HG03196 (cell line): ENCODE measurements around the gene ADAMTS16.

Experiments
- ATAC-seq: cut with Tn5 transposase; IDR thresholded peaks from one replicate; pipeline ENCODE4 v1.9.1; 2021; ENCODE audit not compliant: unreplicated experiment

ADAMTS16 gene

DNA sequence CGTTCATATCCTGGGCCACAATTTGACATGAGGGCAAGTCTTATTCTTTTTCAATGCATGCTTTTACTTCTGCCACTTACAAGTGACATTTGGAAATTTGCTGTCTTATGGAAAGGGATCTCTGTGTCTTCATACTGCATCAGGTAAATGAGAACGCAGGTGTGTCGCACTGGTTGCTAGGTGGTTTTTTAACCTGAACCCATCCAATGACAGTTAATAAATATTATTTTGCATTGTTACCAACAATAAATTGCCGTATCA is 1.1 kb downstream of the ADAMTS16 start:
- no peak for ATAC-seq

GRCh38 chr5:5141625-5142525 is 1.7 kb downstream of the ADAMTS16 start:
- ATAC-seq: no peak

DNA sequence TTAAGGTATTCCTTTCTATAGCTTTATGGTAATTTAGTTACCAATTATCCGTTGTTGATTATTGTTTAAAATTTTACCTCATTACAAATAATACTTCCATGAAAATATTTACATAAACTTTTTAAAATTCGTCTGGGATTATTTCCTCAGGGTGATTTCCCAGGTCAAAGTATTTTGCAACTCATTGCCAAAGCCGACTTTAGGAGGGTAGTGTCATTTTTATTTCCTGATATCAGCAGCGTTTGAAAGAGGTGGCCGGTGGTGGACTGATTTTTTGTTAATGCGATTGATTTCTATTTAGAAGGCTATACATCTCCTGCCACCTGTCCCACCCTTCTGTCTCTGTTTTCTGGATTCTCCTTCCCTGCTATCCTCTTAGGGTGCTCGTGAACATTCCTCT is 4.3 kb downstream of the ADAMTS16 start:
- no peak for ATAC-seq

GRCh38 chr5:5145651-5146529 is 5.8 kb downstream of the ADAMTS16 start:
- no peak for ATAC-seq

- no peak for ATAC-seq
Measured at GRCh38 chr5:5146530-5147160, 6.5 kb downstream of the ADAMTS16 start.

DNA sequence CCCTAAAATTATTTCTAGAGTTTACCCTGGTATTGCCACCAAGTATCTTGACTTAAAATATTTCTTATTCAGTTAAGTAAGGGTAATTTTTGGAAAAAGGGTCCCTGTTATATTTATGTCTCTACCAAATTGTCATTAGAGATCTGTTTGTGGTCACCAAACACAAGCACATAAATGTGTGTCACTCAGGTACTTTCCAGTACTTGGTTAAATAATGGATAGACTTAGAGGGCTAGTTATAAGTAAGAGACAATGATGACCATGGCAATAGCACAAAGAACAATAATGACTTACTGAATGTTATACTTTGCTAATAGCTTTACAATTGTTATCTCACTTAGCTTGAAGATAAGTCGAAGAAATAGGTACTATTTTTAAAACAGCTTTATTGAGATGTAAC is 9.0 kb downstream of the ADAMTS16 start:
- no peak for ATAC-seq

- ATAC-seq: no peak
Measured at GRCh38 chr5:5150667-5151066, 10.5 kb downstream of the ADAMTS16 start.

DNA sequence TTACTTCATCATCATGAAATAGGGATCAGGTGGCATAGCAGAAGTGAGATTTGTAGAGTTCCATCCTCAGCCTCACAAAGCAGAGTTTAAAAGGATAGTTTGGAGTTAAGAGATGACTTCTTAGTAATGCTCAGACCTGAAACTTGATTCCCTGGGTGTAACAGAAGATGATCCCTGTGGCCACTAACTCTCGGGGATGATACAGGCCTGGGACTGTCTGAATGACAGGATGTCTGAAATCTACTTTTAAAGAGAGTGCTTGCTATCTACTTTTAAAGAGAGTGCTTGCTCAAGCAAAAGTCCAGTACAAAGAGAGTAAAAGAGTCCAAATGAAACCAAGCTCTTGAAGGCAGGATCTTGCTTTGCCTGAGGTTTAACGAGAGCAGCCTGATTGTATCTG is 14.6 kb downstream of the ADAMTS16 start:
- no peak for ATAC-seq

- no peak for ATAC-seq
Measured at GRCh38 chr5:5155617-5156016, 15.5 kb downstream of the ADAMTS16 start.

- ATAC-seq: no peak
Measured at GRCh38 chr5:5156471-5157082, 16.4 kb downstream of the ADAMTS16 start.

GRCh38 chr5:5158472-5158895 is 18.4 kb downstream of the ADAMTS16 start:
- no peak for ATAC-seq

DNA sequence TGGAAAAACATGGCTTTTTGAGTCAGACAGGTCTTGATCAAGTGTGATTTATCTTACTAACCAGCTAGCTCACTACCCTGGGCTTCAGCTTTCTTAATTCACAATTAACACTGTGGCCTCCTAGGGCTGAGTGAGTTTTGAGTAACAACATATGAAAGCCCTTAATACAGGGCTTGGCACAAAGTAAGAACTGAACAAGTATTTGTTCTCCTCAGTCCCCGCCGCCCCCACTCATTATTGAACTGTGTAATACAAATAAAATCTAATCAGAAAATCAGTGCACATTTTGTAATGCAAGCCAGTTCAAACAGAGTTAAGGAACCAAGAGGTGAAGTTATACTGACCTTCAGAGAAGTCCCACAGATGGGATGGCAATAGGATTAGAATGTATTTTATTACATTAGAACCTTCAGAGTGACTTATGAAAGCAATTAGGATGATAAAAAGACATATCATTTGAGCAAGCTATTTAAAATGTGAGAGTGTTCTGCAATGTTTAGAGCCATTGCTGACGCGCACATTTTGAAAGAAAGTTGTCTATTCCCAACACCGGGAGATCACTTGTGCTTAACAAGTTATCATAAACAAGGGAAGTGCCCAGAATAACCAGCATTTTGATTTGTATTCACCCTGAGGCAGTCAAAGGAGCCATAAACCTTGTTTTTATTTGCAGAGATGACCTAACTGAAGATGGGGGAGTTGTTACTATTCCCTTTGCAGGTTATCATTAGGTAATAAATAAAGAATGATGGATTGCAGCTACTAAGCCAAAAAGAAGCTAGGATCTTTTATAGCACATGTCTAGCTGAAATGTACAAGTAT is 19.4 kb downstream of the ADAMTS16 start:
- no peak for ATAC-seq

DNA sequence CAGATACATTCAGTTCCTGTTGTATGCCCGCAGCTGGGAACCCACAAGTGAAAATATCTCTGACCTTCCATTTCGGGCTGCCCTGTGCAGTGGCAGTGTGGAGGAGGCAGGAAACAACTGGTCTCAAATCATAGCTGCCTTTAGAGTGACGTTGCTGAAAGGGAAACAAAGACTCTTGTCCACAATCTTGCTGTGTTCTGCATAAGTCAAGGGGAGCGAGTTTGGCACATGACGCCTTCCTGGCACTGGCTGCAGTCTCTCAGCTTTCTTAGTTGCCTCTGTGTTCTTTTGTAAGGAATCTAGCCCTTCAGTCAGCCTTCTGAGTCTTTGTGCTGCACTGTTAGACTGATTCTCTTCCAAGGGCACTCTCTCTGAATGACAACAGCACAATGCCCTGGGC is 24.0 kb downstream of the ADAMTS16 start:
- no peak for ATAC-seq

DNA sequence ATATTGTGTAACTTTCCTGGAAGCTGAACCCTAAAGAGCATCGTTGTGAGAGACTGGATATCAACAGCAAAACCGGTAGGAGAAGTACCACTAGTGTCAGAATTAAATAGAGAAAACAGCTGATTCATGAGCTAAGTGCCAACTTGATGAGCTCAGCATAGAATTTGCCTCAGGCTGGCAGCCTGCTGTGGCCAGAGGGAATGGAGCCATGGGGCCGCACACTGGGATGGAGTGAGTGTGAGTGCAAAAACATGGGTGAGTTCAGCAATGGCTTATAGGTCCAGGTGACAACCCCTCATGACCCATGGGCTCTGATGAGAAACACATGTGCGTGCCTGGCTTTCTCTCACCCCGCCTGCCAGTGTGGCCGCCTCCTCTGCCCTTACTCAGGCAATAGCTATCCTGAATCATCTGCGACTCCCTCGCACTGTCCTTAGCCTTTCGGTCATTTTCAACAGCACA is 25.4 kb downstream of the ADAMTS16 start:
- no peak for ATAC-seq

GRCh38 chr5:5169466-5169865 is 29.3 kb downstream of the ADAMTS16 start:
- no peak for ATAC-seq

DNA sequence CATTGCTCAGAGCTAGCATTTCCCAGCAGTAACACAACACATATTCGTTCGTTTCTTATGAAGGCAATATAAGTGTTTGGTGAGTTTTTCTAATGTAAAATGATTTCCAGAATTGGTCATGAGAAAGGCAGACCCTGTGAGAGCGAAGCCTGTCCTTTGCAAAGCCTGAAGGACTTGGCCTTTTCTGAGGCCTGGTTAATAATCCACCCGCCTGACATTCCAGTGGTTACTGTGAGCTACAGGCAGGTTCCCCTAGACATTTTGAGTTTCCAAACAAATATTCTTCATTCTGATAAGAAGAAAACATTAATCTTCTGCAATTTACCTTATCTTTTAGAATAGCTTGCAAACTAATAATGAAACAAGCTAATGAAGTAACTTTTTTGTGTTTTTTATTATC is 38.0 kb downstream of the ADAMTS16 start:
- no peak for ATAC-seq

- ATAC-seq: no peak
Measured at GRCh38 chr5:5178580-5178979, 38.5 kb downstream of the ADAMTS16 start.

DNA sequence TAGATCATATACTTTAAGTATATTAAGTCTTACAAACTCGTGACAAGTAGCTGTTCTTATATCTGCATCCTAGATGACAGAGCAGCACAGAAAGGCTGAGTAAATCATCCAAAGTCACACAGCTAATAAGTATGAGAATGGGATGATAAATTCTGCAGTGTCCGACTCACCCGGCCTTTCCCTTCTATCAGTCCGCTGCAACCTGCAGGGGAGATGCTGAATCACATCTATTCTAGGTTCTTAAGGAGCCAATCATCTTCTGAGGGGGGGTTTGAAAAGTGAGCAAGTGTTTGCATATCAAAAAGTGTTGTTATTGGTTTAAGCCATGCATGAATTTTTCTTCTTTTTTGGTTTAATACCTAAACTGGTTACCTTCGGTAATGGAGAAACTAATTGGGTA is 38.9 kb downstream of the ADAMTS16 start:
- ATAC-seq: no peak

- no peak for ATAC-seq
Measured at GRCh38 chr5:5179597-5179996, 39.5 kb downstream of the ADAMTS16 start.

DNA sequence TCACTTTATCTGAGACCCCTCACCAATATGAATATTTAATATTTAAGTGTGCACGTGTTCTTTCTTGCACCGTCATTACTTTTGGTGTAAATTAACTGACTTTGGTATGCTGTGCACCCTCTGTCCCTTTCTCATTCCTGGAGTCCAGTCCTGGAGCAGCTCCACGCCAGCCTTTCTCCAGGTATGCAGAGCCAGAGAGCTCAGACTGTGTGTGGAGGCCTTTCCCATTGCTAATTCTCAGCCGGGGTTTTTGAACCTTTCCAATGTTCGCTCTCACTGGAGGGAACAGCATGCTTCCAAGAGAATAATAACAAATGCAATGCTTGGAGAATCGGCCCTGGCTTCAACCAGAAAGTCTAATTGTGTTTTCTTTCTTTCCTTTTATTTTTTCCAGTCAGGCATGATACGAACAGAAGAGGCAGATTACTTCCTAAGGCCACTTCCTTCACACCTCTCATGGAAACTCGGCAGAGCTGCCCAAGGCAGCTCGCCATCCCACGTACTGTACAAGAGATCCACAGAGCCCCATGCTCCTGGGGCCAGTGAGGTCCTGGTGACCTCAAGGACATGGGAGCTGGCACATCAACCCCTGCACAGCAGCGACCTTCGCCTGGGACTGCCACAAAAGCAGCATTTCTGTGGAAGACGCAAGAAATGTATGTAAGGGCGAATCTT is 41.7 kb downstream of the ADAMTS16 start:
- no peak for ATAC-seq
